Calu3 (cell line): ENCODE measurements around the gene NR2F1. TPM values are rescaled to one million over a fixed set of nuclear protein-coding genes. Genes with fewer than 3 reads are reported as not detected.

Experiments used
- BruUV-seq: library from RNA; stranded (reverse); fragments of 400-500 nt; replicated peaks from 2 replicates; lab custom pipeline; 2021; lab: Mats Ljungman, UMichigan
- CTCF ChIA-PET: fragments of 300-600 bp; sonication (Branson Sonifier 250); formaldehyde crosslinking; loops from one replicate; lab custom pipeline; 2022; ENCODE audit warnings: antibody characterized with exemption; lab: Charles Lee
- DNase-seq: peaks from one replicate; pipeline ENCODE4 v3.0.0; 2022
- H3K27ac Mint-ChIP-seq: one replicate; pipeline ENCODE4 v1.8.0; 2022; ENCODE audit warnings: mixed read lengths; ENCODE audit not compliant: unreplicated experiment
- H3K27me3 Mint-ChIP-seq: one replicate; pipeline ENCODE4 v1.8.0; 2022; ENCODE audit warnings: mixed read lengths; ENCODE audit not compliant: unreplicated experiment
- H3K36me3 Mint-ChIP-seq: one replicate; pipeline ENCODE4 v1.8.0; 2022; ENCODE audit warnings: mild to moderate bottlenecking, moderate library complexity, mixed read lengths; ENCODE audit not compliant: insufficient read depth, unreplicated experiment
- H3K4me1 Mint-ChIP-seq: one replicate; pipeline ENCODE4 v1.8.0; 2022; ENCODE audit warnings: mild to moderate bottlenecking, low read depth, mixed read lengths; ENCODE audit not compliant: unreplicated experiment
- H3K4me3 Mint-ChIP-seq: one replicate; pipeline ENCODE4 v1.8.0; 2022; ENCODE audit warnings: mild to moderate bottlenecking, low read depth, moderate library complexity, mixed read lengths; ENCODE audit not compliant: unreplicated experiment
- H3K9me3 Mint-ChIP-seq: one replicate; pipeline ENCODE4 v1.8.0; 2022; ENCODE audit warnings: low read depth, mixed read lengths; ENCODE audit not compliant: unreplicated experiment
- intact Hi-C: fragments of 100-400 bp; cut with micrococcal nuclease; formaldehyde crosslinking; loops from one replicate; pipeline ENCODE4 v1.10.0; 2022; ENCODE audit not compliant: unreplicated experiment
- total RNA-seq: library from RNA; stranded (reverse); gene quantifications from 2 replicates; pipeline ENCODE4 v1.2.3, GENCODE V29; 2022
- TF ChIP-seq, protein P1 (sequence below): fragments of 200-600 bp; IDR thresholded peaks from one replicate; pipeline ENCODE4 v1.8.0; 2022; ENCODE audit warnings: antibody characterized with exemption; ENCODE audit not compliant: unreplicated experiment

Gene NR2F1
- total RNA-seq, 1 experiment from 2014 or later = 29.1 TPM

DNA sequence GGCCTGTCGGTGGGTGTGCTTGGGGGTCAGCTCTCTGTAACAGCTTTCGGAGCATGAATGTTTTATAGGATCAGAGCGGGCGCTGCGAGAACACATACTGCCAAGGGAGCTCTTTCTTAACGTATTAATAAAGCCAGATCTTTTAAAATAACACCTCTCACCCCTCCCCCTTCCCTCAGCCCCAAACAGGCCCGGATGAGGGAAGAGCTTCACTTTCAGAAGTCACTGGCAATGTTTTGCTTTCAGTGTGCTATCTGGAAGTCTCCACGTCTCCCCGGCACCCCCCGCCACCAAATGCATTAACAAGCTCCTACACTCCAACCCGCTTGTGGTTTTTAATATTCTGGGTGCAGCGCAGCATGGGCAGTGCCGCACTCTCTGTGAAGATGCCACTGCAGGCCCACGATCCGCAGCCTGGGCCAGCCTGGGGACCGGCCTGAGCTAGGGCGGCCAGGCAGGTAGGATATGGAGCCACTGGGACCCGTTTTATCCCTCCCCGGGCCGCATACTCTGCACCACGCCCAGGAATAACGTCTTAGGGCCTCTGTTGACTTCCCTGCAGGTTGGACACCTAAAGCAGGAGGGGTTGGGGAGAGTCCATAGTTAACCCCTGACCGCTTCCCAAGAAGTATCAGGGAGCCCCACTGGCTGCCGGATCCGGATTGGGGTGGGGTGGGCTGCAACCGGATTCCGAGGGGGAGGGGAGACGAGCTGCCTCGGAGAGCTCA lies 12.6 kb downstream of the NR2F1 start:
- H3K4me3 Mint-ChIP-seq = no peak overlapping the region
- no peaks in the 10 kb centered on the region for H3K9me3 Mint-ChIP-seq
- no peak for DNase-seq
- CTCF ChIA-PET = interaction anchor here (0.5 to 0.6 kb wide), 2 partner anchors 13 to 199 kb away, joined by 3 to 4 read pairs; partner anchors contain the start of gene NR2F1
- no peak overlapping the region for H3K27ac Mint-ChIP-seq
- peaks cover 5% of the 10 kb centered on the region for H3K36me3 Mint-ChIP-seq
- intact Hi-C loops = no loop called here
- BruUV-seq = no TSS peak
- H3K4me1 Mint-ChIP-seq = no peaks in the 10 kb centered on the region
- no peaks in the 10 kb centered on the region for H3K27me3 Mint-ChIP-seq
- TF ChIP-seq, protein P1, sequence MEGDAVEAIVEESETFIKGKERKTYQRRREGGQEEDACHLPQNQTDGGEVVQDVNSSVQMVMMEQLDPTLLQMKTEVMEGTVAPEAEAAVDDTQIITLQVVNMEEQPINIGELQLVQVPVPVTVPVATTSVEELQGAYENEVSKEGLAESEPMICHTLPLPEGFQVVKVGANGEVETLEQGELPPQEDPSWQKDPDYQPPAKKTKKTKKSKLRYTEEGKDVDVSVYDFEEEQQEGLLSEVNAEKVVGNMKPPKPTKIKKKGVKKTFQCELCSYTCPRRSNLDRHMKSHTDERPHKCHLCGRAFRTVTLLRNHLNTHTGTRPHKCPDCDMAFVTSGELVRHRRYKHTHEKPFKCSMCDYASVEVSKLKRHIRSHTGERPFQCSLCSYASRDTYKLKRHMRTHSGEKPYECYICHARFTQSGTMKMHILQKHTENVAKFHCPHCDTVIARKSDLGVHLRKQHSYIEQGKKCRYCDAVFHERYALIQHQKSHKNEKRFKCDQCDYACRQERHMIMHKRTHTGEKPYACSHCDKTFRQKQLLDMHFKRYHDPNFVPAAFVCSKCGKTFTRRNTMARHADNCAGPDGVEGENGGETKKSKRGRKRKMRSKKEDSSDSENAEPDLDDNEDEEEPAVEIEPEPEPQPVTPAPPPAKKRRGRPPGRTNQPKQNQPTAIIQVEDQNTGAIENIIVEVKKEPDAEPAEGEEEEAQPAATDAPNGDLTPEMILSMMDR = no peak

DNA sequence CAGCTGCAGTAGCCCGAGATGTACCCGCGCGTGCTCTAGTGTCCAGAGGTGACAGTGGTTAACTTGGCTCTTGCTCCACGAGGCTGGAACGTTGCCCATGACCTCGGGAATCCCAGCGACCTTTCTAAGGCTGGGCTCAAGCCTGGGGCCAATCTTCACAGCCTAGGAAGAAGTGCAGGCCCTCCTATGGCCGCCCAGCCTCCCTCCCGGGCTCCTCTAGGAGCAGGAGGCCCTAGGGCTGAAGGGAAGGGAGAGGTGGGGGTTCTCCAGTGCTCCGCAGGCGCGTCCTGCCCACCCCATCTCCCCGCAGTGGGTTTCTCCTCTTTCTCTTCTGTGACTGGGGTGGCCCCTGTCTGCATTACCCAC lies 13.3 kb downstream of the NR2F1 start:
- CTCF ChIA-PET = interaction anchor here (0.5 kb wide), 1 partner anchor 14 kb away, joined by 3 read pairs; the partner anchor contains the start of gene NR2F1
- H3K4me3 Mint-ChIP-seq = no peak overlapping the region
- no peaks in the 10 kb centered on the region for H3K4me1 Mint-ChIP-seq
- TF ChIP-seq, protein P1 = no peak
- no peak for DNase-seq
- no TSS peak for BruUV-seq
- no peaks in the 10 kb centered on the region for H3K27me3 Mint-ChIP-seq
- intact Hi-C loops = no loop called here
- H3K9me3 Mint-ChIP-seq = no peaks in the 10 kb centered on the region
- H3K27ac Mint-ChIP-seq = no peak overlapping the region
- peaks cover 5% of the 10 kb centered on the region for H3K36me3 Mint-ChIP-seq

DNA sequence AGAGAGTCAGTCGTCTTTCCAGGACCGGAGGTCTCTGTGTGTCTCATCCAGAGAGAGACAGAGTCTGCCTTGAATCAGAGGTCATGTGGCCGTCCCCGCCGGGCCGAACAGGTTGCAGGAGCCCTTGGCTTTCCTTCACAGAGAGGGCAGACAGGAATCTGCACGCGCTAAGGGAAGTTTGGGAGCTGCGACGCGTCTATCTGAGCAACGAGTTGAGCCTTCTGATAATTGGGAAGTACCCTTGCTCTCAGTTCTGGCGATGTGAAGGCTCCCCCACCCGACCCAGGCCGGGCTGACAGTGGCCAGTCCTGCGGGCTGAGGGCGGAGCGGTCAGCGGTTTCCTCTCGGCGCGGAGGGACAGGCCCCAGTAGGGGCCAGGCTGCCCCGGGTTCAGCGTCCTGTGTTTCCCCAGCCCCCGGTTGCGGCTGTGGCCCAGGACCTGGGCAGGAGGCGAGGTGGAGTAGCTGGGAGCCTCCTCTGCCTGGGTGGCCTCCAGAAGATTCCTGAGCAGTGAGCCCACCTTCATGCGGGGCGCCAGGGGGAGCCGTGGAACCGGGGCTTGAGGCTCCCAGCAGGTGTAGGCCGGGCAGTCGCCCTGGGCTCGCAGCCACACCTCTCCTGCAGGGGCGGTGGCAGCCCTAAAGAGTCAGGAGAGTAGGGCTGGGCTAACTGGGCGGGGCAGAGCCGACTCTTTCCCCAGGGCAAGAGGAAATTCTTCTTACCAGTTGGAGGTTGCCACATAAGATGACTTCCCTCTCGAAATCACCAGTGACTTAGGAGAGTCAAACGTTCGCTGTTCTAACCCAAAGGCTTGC lies 13.9 kb downstream of the NR2F1 start:
- no TSS peak for BruUV-seq
- CTCF ChIA-PET = no interaction called here
- H3K4me3 Mint-ChIP-seq = no peak overlapping the region
- H3K4me1 Mint-ChIP-seq = no peaks in the 10 kb centered on the region
- peaks cover 5% of the 10 kb centered on the region for H3K36me3 Mint-ChIP-seq
- H3K27ac Mint-ChIP-seq = no peak overlapping the region
- TF ChIP-seq, protein P1 = no peak
- no peaks in the 10 kb centered on the region for H3K27me3 Mint-ChIP-seq
- DNase-seq = peak; percentile 70
- no peaks in the 10 kb centered on the region for H3K9me3 Mint-ChIP-seq
- intact Hi-C loops = no loop called here

- no TSS peak for BruUV-seq
- Mint-ChIP-seq H3K27ac (no peak overlapping the region), H3K36me3 (peaks cover 3% of the 10 kb centered on the region), H3K27me3 (no peaks in the 10 kb centered on the region), H3K4me1 (no peaks in the 10 kb centered on the region), H3K4me3 (no peak overlapping the region), H3K9me3 (no peaks in the 10 kb centered on the region)
- intact Hi-C loops = no loop called here
- TF ChIP-seq, protein P1 = no peak
- CTCF ChIA-PET = interaction anchor here (0.6 kb wide), 1 partner anchor 177 kb away, joined by 3 read pairs; no protein-coding TSS in a partner anchor
- DNase-seq = no peak
Observed at GRCh38 chr5:93598091-93599000, 15.3 kb downstream of the NR2F1 start.
